GM19023 (cell line): ENCODE results near the gene NDOR1.

Experiments used
- ATAC-seq: cut with Tn5 transposase; IDR thresholded peaks from one replicate; pipeline ENCODE4 v1.9.1; 2021; ENCODE audit warnings: mild to moderate bottlenecking, moderate library complexity; ENCODE audit not compliant: unreplicated experiment

The NDOR1 gene

DNA sequence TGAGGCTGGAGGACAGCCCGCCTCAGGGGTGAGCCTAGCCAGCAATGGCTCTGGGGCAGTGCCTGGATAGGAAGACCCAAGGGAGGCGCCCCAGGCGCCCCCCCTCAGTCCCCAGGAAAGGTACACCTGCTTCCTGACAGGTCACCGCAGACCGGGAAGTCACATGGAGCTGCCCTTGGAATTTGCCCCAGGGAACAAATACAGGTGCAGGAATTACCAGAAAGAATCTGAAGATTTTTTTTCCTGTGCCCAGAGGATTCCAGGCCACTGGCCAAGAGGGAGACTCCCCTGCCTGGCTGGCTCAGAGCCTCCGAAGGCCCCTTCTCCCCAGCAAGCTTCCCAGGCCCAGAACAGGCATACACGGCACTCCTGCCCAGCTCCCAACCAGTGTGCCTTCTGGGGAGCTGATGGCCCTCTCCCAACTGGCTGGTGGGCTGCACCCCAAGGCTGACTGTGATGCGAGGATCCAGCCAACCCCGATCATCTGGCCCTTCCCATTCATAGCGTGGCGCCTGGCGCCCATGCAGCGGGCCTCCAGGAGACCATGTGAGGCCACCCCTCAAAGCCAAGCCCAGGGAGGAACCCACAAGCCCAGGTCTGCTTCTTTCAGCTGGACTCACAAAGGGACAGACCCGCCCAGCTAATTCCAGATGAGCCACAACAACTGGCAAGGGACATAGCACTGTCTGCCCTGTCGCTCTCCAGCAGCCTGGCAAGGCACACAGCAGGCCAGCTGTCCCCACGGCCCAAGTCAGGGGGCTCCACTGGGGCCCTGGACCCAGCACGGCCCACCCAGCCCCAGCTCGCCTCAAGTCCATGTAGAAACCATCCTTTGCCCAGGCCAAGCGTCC, 7.2 kb upstream of the NDOR1 start:
- no peak for ATAC-seq

DNA sequence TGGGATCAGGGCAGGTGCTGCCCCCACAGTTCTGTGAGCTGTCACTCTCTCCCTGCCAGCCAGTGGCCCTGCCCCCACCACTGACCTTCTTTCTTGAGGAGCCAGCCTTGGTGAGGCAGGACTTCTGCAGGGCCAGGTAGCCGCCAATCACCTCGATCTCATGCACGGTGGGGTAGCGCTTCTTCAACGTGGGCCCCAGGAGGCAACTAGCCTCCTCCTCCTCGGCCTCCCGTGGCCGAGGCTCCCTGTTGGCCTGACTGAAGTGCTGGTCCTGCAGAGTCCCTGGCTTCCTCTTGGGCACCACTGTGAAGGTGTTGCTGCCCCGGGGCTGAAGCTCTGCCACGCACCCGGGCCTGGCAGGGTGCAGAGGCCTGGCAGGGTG, 6.6 kb upstream of the NDOR1 start:
- no peak for ATAC-seq

DNA sequence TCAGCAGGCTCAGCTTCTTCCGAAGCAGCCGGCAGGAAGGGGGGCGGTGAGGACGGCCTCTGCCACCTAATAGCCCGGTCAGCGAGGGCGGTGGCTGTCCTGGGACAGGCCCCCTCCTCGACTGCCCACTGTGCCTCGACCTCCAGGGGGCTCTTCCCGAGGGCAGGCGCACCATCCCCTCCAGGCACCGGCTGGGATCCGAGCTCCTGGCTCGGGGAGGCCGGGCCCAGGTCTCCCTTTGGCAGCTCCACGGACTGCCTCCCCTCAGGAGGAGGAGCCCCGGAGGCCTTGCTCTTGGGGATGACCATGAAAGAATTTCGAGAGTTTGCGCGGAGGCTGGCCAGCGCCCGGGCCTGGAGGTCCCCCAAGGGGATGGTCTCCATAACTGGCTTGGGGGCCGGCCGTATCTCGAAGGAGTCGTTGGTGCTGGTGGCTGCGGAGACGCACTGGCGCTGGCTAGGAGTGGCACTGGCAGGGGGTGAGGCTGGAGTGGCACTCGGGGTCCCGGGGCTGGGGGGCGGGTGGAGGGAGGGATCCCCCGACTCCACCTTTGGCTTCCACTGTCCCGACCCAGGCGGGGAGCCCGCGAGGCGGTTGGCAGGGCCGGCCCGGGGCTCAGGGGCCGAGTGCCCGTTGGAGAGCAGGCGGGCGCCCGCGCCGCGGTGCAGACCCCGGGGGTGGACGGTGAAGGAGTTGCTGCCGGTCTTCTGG, 5.9 kb upstream of the NDOR1 start:
- ATAC-seq, result no peak

DNA sequence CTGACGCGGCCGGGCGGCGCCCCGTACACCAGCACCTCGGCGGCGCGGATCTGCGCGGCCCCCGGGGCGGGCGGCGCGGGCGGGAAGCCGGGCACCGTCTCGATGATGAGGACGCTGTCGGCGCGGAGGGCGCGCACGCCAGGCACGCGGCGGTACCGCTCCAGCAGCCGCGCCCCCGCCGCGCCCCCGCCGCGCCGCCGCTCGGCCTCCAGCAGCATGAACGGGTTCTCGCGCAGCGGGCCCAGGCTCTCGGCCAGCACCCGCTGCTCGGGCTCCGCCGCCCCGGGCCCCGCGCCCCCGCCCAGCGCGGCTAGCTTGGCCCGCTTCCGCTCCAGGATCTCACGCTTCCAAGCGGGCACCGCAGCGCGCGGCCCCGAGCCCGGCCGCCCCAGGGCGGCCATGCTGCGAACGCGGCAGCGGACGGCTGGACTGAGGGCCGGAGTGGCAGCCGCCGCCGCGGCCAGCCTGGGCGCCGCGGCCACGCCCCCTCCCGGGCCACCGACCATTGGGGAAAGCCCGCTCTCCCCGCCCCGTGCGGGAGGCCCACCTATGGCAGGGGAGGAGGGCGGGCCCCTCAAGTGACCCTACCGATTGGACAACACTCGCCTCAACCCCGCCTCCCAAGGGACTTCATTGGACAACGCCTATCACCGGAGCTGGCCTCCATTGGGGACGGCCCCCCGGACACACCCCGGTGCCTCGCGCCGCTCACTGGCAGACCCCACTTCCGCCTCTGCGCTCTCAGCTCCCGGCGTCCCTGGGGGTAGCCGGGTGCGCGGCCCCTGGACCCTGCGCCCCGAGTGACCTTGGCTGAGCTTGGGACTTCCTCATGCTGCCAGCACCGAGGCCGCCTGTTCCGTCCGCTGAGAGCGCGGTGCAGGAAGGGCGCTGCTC, 4.9 kb upstream of the NDOR1 start, which contains the start of gene TPRN:
Gene TPRN, minus strand, starts transcription at position 431 of the 894 bp plus-strand sequence. Its CDS starts 30 bp downstream, at position 401.
- ATAC-seq, result peak; percentile 87

DNA sequence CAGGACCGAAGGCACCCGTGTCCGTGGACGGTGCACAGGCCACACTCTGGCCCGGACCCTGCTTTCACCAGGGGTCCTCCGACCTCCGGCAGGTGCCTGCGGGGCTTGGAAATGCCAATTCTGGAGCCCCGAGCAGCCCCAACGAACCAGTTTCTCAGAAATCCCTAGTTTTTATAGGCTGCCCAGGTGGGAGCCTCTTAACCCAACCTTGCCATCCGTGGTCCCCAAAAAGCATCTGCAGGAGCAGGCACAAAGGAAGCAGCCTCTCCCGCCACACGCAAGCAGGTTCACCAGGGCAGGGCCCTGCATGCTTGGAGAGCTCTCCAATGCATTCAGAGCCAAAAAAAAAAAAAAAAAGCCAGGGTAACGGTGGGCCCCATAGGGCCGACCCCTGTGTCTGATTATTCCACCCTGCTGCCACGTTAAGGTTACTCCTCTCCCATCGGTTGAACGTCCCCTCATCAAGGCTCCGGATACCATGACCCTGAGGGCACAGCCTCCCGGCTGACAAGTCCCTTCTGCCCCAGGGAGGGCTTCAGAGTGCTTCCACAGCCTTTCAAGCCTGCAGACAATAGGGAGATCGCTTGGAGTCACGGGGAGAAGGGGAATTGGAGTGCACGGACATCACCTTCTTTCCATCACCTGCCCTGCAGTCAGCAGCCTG, 4.2 kb upstream of the NDOR1 start:
- no peak for ATAC-seq

DNA sequence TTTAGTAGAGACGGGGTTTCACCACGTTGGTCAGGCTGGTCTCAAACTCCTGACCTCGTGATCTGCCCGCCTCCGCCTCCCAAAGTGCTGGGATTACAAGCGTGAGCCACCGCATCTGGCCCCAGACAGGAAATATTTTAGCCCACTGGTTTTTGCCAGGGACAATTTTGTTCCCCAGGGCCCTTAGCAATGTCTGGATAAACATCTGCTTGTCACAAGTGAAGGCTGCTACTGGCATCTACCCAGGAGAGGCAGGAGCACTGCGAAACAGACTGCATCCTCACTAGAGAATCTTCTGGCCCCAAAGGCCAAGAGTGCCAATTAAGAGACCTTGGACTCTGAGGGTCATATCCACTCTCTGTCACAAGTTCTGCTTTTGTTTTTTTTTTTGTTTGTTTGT, 2.5 kb upstream of the NDOR1 start:
- no peak for ATAC-seq

DNA sequence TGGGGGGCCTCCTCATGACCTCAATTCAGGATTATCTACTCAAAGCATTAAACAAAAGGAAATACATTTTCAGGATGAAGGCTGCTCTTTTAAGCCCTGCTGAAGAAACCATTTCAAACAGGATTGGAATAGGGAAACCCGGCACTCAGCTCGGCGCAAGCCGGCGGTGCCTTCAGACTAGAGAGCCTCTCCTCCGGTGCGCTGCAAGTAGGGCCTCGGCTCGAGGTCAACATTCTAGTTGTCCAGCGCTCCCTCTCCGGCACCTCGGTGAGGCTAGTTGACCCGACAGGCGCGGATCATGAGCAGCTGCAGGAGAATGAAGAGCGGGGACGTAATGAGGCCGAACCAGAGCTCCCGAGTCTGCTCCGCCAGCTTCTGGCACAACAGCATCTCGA, 772 bp upstream of the NDOR1 start:
- no peak for ATAC-seq

DNA sequence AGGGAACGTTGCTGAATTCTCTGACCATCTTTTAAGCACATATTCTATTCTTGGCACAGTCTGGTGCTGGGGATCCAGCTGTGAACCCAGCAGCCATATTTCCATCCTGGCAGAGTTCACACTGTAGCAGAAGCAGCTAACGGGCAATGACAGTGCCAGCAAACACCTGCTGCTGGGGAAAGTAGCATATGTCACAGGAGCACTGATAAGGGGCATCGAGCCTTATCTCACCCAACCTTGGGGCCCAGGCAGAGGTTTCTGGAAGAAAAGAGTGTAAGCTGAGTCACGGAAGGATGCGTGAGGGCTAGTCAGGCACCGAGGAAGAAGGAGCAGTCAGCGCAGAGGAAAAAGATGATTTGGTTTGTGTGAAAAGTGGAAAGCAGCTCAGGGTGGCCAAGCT, 1.1 kb downstream of the NDOR1 start:
- no peak for ATAC-seq

DNA sequence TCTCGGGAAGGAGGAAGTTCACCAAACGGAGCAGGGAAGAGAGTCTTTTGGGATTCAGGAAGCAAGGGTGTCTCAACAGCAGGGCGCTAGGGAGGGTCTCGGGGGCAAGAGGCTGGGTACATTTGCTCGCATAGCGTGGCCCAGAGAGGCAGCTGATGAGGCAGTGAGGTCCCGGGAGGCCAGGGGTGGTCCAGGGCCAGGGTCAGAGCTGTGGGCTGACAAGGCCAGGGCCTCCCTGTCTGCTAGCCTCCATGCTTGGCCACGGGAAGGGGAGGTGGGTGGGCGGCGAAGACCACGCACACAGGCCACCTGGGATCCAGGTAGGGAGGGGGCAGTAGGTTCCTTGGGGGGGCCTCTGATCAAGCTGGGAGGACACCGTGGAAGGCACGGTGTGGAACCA, 6.0 kb downstream of the NDOR1 start:
- ATAC-seq, result no peak

DNA sequence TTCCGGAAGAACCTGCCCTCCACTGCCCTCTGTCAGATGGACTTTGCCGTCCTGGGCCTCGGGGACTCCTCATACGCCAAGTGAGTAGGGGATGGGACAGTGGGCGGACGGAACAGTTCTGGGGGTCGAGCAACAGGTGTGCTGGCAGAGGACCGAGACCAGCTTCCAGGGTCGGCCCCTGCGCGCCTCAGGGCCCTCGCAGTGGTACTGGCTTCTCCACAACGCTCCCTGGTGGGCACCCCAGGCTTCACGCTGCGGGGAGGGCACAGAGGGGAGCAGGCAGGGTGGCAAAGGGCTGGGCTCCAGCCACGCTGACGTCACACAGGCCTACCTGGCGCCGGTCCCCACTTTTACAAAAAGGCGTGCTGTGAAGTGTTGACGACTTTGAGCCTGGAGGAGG, 7.0 kb downstream of the NDOR1 start:
- no peak for ATAC-seq

DNA sequence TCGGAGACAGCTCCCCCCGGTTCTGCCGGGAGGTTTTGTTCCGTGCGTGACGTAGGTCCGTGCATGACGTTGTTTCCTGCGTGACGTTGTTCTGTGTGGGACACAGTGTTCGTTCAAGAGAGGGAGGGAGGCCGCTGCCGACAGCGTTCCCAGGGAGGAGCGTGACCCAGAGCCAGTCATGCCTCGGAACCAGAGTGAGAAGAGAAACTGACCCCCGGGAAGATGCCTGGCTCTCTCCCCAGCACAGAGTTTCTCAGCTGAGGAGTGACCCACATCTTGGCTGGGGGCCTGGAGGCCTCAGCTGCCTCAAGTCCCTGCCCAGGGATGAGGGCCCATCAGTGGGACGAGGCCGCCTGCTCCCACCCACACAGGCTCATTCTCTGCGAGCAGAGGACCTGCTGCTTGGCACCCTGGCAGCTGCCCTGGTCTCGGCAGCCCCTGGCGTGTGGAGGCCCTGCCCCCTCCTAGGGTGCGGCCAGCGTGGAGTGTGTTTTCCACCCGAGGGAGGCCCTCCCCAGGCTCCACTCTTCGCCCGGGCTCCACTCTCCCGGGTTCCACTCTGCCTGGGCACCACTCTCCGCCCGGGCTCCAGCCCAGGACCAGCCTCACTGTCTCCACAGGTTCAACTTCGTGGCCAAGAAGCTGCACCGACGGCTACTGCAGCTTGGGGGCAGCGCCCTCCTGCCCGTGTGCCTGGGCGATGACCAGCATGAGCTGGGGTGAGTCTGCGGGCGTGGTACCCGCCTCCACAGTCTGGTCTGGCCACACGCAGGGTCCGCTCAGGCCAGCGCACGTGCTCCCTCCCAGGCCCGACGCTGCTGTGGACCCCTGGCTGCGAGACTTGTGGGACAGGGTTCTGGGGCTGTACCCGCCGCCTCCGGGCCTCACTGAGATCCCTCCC, 7.9 kb downstream of the NDOR1 start:
- ATAC-seq, result no peak

DNA sequence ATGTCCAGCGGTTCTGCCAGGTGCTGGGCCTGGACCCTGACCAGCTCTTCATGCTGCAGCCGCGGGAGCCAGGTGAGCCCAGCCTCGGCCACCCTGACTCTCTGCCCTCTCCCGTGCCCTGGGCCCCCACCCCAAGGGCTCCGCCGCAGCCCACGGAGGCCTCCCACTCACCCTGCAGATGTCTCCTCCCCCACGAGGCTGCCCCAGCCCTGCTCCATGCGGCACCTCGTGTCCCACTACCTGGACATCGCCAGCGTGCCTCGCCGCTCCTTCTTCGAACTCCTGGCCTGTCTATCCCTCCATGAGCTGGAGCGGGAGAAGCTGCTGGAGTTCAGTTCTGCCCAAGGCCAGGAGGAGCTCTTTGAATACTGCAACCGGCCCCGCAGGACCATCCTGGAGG, 9.1 kb downstream of the NDOR1 start:
- ATAC-seq, result no peak

DNA sequence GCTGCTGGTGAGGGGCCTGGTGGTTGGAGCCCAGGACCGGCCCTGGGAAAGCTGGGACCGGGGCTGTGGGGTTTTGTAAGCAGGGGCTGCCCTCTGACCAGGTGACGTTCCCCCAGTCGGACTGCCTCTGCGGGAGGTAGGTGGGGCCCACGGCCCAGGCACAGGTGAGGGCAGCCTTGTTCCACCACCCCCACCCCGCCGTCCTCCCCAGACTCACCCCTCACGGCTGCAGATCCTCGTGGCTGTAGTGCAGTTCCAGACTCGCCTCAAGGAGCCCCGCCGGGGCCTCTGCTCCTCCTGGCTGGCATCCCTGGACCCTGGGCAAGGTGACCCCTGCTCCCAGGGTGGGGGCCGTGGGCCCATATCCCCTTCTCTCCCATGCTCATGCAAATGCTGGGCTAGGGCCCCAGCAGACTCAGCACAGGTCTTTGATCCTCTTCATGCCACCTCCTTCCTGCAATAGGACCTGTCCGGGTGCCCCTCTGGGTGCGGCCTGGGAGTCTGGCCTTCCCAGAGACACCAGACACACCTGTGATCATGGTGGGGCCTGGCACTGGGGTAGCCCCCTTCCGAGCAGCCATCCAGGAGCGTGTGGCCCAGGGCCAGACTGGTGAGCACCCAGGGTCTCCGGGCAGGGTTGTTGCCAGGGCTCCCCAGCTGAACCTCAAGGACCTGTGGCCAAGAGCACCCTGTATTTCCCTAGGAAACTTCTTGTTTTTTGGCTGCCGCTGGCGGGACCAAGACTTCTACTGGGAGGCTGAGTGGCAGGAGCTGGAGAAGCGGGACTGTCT, 9.9 kb downstream of the NDOR1 start:
- ATAC-seq, result no peak

DNA sequence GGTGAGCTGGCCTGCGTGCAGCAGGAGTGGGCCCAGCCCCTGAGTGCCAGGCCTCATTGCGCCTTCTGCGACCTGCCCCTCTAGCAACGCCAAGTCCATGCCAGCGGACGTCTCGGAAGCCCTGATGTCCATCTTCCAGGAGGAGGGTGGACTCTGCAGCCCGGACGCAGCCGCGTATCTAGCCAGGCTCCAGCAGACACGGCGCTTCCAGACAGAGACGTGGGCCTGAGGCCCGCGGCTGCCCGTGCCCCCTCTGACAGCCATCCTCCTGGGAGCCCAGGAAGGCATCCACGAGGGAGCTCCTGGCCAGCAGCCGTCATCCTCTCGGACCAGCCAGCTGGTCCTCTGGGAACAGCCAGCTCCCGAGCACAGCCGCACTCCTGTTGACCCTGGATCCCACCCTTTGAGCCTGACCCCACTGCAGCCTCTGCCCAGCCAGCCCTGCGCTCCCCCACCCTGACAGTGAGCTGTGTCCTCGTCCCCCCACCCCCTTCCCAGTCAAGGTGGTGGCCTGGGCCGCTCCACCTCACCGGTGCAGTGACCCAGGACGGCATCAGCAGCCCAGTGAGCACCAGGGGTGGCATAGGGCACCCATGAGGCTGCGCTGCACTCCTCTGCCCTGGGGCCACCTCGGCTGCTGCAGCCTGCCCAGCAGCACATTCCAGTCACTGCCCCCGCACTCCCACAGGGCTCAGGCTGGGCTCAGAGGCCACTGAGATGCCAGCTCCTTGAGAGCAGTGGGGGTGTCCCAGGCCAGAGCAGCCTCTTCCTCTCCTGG, 10.9 kb downstream of the NDOR1 start:
- ATAC-seq, result no peak

DNA sequence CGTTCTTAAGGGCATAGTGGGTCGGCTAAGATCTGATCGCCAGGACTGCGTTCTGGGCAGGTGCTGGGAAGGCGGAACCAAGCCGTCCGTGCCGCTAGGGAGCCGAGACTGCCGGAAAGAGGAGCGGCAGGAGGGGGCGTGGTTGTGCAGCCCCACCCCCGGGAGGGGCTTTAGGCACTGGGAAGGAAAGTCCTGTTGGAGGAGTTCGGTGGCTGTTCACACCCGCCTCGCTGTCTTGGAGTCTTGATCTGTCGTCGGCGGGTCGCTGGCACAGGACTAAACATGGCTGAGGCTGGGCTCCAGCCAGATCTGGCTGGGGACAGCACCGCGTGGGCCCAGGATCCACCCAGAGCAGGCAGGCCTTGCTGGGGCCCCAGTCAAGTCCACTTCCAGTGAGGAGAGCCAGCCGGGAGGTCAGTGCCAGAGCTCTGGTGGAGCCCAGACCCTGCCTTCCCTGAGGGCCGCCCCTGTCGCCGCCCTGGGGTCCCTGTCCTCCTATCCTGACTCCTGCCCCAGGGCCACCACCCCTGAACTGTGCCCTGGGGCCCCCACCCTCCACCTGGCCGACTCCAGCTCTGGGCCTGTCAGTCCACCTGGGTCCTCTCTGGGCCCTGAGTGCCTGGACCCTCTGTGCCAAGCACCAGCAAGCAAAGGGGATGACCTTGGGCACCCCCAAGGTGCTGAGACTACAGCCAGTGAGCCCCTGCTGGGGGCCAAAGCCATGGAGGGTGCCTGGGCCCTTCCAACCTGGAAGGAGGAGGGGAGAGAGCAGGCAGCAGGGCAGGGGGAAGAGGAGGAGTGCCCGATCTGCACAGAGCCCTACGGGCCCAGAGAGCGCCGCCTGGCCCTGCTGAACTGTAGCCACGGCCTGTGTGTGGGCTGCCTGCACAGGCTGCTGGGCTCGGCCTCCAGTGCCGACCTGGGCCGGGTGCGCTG, 12.0 kb downstream of the NDOR1 start:
- ATAC-seq, result no peak

DNA sequence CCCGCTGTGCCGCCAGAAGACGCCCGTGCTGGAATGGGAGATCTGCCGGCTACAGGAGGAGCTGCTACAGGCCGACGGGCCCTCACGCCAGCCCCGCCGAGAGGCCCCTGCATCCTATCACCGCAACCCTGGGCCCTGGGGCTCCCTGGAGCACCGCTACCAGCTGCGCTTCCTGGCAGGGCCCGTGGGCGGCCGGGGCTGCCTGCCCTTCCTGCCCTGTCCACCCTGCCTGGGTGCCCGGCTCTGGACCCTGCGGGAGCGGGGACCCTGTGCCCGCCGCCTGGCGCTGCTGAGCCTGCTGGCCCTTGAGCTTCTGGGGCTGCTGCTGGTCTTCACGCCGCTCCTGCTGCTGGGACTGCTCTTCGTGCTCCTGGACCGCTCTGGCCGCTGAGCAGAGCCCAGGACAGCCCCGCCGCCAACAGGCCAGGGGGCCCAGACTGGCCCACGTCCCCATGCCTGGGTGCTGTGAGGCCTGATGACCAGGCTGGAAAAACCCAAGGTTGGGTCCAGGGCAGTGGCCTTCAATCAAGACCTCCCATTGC, 12.8 kb downstream of the NDOR1 start:
- no peak for ATAC-seq

DNA sequence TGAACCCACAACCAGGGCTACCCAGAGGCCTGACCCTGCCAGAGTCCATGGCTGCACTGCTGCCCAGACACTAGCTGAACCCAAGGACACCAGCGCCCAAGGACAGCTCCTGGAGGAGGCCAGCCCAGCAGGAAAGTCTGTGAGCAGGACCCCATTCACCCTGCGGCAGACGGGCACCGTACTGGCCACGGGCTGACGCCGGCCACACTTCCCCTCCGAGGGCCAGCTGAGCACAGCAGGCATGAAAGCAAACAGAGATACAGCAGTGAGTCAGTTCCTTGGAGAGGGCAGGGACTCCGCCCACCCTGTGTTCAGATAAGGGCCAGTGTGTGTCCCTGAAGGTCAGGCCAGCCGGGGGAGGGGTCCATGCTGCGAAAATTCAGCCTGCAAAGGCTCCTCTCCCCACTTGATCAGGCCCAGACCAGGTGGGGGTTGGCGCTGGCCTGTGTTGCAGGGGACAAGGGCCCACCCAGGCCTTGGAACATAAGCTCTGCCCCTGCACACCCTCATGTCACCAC, 13.3 kb downstream of the NDOR1 start:
- no peak for ATAC-seq
